GM10847 (cell line): Measurements from ENCODE around the gene TAF1C.

Experiments used
- POLR2A ChIP-seq: IDR thresholded peaks from 2 replicates; pipeline ENCODE4 v1.6.1; 2011; ENCODE audit not compliant: insufficient read length; ENCODE audit errors: extremely low read depth

The TAF1C gene, protein sequence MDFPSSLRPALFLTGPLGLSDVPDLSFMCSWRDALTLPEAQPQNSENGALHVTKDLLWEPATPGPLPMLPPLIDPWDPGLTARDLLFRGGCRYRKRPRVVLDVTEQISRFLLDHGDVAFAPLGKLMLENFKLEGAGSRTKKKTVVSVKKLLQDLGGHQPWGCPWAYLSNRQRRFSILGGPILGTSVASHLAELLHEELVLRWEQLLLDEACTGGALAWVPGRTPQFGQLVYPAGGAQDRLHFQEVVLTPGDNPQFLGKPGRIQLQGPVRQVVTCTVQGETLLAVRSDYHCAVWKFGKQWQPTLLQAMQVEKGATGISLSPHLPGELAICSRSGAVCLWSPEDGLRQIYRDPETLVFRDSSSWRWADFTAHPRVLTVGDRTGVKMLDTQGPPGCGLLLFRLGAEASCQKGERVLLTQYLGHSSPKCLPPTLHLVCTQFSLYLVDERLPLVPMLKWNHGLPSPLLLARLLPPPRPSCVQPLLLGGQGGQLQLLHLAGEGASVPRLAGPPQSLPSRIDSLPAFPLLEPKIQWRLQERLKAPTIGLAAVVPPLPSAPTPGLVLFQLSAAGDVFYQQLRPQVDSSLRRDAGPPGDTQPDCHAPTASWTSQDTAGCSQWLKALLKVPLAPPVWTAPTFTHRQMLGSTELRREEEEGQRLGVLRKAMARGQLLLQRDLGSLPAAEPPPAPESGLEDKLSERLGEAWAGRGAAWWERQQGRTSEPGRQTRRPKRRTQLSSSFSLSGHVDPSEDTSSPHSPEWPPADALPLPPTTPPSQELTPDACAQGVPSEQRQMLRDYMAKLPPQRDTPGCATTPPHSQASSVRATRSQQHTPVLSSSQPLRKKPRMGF

DNA sequence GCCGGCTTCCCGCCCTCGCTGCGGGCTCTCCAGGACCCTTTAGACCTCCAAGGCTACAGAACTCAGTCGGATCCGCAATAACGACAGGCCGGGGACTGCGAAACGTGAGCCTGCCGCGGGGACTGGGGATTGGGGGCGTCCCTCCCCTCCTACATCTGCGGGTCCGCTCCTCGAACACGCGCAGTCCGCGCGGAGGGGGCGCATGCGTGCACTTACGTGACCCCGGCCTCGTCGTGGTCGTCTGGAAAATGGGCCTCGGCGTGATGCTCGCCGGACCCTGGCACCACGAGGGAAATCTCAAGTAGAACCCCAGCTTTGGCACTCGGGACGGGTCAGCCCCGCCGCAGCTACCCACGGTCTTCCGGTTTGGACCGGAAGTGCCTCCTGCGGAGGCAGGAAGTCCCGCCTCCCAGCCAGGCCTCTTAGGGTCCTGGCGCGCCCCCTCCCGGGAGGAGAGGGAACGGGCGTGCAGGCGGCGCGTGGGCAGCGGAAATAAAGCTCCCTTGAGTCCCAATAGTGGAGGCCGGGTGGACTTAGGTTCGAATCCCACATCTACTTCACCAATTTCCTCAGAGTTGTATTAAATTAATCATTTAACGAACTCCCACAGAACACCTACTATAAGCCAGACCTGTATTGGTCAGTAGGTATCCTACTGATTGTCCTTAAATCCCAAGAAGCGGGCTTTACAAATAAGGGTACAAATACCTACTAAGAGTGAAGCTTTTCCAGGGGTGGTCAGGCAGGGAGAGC, at the start of gene TAF1C:
Gene TAF1C (minus strand): TSS at position 373 of the 753 bp plus-strand sequence. CDS start 2,069 bp downstream, outside the sequence.
- peak; percentile 82 for TF ChIP-seq POLR2A

DNA sequence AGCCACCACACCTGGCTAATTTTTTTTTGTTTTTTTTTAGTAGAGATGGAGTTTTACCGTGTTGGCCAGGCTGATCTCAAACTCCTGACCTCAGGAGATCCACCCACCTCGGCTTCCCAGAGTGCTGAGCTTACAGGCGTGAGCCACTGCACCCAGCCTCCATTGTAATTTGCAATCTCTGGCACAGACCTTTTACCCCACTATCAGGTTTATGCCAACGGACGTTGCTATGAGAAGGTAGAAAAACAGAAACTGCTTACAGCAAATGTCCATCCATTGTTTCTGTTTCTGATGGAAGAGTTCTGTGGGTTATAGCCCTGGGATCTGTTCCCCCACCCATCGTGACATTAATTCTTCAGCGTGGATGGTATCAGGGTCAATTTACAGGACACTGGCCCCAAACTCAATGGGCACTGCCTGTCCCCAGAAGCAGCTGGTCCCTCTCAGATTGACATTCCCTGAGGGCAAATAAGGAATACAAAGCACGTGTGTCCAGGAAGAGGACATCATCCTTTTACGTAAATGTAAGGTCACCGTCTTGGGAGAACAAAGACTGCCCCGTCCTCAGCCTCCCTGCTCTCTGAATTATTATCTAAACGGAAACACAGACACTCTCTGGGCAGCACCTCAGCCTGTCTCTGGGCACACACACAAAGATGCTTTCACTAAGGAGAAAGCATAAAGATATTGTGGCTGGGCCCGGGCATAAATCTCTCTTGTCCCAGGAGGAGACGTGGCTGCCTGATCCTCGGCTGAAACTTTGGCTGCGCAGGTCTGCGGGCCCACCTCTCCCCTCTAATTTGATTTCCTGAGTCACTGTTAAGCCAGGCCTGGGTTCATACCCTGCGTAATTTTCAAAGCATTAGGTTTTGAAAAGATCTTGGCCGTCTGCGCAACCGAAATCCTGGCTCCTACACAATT, 47.7 kb upstream of the TAF1C start:
- no peak for TF ChIP-seq POLR2A

DNA sequence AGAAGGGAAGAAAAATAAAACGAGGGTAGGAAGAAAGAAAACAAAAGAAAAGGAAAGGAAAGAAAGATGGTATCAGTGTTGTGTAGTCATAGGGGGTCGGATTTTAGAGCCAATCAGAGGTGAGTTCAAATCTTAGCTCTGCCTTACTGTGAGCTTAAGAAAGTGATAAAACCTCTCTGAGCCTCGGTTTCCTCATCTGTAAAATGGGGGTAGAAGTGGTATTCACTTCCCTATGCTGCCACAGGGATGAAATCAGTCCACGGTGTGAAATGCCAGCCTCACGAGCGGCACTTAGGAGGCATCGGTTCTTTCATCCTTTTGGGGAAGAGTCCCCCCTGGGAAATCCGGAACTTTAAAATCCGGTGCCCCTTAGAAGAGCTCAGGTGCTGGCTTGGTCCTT, 46.9 kb upstream of the TAF1C start:
- TF ChIP-seq POLR2A: no peak

- no peak for TF ChIP-seq POLR2A
Observed at GRCh38 chr16:84232969-84233368, 46.1 kb upstream of the TAF1C start.

- TF ChIP-seq POLR2A: no peak
Observed at GRCh38 chr16:84232060-84232459, 45.2 kb upstream of the TAF1C start.

- TF ChIP-seq POLR2A: no peak
Observed at GRCh38 chr16:84229471-84229870, 42.6 kb upstream of the TAF1C start.

GRCh38 chr16:84228256-84228838, 41.5 kb upstream of the TAF1C start:
- no peak for TF ChIP-seq POLR2A

DNA sequence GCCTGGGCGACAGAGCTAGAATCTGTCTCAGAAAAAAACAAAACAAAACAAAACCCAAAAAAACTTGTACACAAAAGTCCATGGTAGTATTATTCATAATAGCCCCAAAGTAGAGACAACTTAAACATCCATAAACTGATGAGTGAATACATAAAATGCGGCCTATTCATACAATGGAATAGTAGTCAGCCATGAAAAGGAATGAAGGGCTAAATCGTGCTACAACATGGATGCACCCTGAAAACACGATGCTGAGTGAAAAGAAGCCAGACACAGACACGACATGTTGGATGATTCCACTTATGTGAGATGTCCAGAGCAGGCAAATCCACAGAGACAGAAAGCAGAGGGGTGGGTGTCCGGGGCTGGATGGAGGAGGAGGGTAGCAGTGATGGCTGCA, 40.7 kb upstream of the TAF1C start:
- TF ChIP-seq POLR2A: no peak

DNA sequence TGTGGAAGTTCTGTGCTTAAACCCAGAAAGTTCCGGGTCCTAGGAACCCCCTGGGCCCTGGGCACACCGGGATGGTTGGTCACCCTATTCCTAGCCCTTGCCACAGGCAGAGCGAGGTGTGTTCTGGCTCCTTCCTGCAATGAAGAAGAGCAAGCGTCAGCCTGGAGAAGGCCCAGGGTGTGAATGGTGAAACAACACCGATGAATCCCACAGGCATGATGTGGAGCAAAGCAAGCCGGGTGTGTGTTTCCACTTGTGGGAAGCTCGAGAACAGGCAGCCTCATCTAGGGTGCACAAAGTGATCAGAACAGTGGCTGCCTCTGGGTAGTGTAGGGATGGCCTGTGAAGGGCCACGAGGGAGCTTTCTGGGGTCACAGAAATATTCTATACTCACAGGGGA, 39.2 kb upstream of the TAF1C start:
- no peak for TF ChIP-seq POLR2A

- TF ChIP-seq POLR2A: no peak
Observed at GRCh38 chr16:84225571-84225970, 38.7 kb upstream of the TAF1C start.

DNA sequence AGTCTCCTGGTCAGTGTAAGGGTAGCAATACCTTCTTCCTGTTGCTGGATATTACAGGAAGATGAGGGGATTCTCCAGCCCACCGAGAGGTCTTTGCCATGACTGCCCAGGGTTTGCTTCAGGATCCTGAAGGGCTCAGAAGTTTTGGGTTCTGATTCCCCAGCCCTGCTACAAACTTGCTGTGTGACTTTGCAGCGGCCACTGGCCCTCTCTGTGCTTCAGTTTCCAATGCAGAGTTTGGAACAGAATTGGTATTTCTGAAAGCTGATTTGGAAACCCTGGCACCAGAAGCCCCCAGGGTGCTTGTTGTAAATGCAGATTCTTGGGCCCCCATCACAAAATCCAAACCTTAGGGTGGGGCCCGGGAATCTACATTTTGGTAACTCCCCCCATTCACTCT, 38.3 kb upstream of the TAF1C start:
- TF ChIP-seq POLR2A: no peak

DNA sequence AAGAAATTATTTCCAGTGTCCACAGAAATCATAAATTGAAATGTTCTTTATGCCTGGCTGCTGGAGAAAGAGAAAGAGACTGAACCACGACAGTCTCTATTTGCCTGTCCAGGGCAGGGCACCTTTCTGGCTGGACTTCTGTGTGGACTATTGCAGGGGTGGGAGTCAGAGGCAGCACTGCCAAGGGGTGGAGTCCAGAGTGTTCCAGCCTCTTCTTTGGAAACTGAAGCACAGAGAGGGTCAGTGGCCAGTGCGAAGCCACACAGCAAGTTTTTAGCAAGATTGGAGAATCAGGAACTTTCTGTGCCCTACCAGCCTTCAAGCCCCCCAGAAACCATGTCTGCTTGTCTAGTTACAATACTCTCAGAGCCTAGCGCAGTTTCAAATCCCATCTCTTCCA, 37.7 kb upstream of the TAF1C start:
- TF ChIP-seq POLR2A: no peak

GRCh38 chr16:84223456-84223855, 36.6 kb upstream of the TAF1C start:
- no peak for TF ChIP-seq POLR2A

DNA sequence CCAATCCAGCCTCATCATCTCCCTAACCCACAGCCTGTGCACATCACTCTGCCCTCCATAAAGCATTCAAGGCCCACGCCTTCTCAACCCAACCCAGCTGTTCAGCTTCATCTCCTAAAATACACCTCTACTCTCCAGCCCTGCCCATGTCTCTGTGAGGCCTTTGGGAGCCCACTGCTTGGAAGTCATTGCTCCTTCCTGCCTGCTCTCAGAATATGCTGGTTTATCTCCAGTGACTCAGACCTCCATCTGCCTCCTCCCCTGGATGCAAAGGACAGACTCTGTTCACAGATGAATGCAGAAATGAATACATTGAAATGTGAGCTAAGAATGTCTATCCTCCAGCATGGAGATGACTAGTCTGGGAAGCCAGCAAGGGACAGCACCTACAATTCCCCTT, 34.0 kb upstream of the TAF1C start:
- no peak for TF ChIP-seq POLR2A
